Tibial artery (tissue), 4 donors: ENCODE results near the gene DMXL1.
"Not testable (repeated sequence)": the region's sequence is repeated elsewhere in the genome, so short reads cannot be mapped to it uniquely, and the experiment has no call there.

Experiments
- DNase-seq, 2 donors: peaks; one replicate each; pipeline ENCODE4 v3.0.0-alpha.2; 2019
- H3K27ac ChIP-seq, 2 donors: fragments of 200-600 bp; sonication (generic) in 1 of 2; 1 replicate in 1 of 2; 2 replicates in 1 of 2; pipeline ENCODE4 v1.5.1; 2018 to 2019; ENCODE audit warnings: mild to moderate bottlenecking in 1 of 2
- H3K27me3 ChIP-seq, 2 donors: fragments of 200-600 bp; sonication (generic) in 1 of 2; one replicate each; pipeline versions ENCODE4 v1.5.1 to v1.6.0; 2016 to 2019
- H3K36me3 ChIP-seq, 3 donors: fragments of 200-600 bp; sonication (generic) in 2 of 3; one replicate each; pipeline ENCODE4 v1.5.1; 2016 to 2019; ENCODE audit warnings: mild to moderate bottlenecking in 2 of 3
- H3K4me1 ChIP-seq, 4 donors: fragments of 200-600 bp; sonication (generic) in 2 of 4; 1 replicate in 3 of 4; 2 replicates in 1 of 4; pipeline ENCODE4 v1.5.1; 2016 to 2019
- H3K4me3 ChIP-seq, 2 donors: fragments of 200-600 bp; sonication (generic) in 1 of 2; 1 replicate in 1 of 2; 2 replicates in 1 of 2; pipeline ENCODE4 v1.5.1; 2018 to 2019; ENCODE audit warnings: mild to moderate bottlenecking in 2 of 2
- H3K9me3 ChIP-seq, 3 donors: fragments of 200-600 bp; sonication (generic) in 1 of 3; one replicate each; pipeline ENCODE4 v1.5.1; 2016 to 2019
- intact Hi-C: fragments of 100-400 bp; cut with DNase I; formaldehyde crosslinking; loops from one replicate; pipeline ENCODE4 v1.15.0; 2023; ENCODE audit warnings: low total_unique reads
- TF ChIP-seq, protein P1 (sequence below), 2 experiments: fragments of 200-600 bp in 1 of 2; fragments of 450-650 bp in 1 of 2; IDR thresholded peaks; one replicate each; pipeline ENCODE4 v1.5.1; 2017 to 2019; ENCODE audit warnings: antibody characterized with exemption in 2 of 2, mild to moderate bottlenecking in 1 of 2, moderate library complexity in 1 of 2

Gene DMXL1

DNA sequence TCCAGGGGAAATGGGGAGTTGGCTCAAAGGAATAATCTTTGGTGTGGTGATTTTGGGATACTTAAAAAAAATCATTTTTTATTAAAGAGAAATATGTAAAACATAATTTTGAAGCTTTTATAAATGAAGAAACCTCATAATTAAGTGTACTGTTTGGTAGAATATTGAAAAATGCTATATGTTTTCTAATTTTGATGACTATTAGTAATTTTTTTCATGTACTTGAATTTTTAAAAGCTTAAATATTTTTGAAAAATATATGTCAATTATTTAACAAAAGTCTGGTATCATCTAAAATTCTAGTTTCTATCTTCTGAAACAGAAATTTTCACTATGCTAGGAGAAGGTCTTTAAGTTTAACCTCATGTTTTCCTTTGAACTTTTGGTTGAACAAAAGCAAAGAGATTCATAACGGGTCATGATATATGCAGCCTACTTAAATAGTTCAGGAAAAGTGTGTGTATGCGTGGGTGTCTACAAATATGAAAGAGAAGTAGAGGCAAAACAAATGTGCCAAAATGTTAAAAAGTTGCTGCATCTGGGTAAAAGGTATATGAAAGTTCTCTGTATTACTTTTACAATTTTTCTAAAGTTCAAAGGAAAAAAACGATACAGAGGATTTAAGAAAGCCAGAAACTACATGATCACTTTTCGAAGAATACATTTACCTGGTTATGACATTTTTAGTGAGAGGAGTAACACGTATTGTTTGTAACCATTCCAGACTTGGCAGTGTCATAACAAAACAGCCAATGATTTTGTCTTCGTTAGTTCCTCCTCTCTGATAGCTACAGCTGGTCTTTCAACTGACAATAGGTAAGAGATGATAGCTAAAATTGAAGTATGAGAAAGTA, 167.6 kb downstream of the DMXL1 start:
- no peak for DNase-seq
- Histone ChIP-seq H3K4me3 (no peak overlapping the region), H3K27ac (no peak overlapping the region), H3K4me1 (no peaks in the 10 kb centered on the region), H3K27me3 (no peaks in the 10 kb centered on the region), H3K9me3 (no peaks in the 10 kb centered on the region), H3K36me3 (peaks cover 13 to 30% (median 14%) of the 10 kb centered on the region in 3 donors)
- intact Hi-C loops = no loop called here
- TF ChIP-seq, protein P1, sequence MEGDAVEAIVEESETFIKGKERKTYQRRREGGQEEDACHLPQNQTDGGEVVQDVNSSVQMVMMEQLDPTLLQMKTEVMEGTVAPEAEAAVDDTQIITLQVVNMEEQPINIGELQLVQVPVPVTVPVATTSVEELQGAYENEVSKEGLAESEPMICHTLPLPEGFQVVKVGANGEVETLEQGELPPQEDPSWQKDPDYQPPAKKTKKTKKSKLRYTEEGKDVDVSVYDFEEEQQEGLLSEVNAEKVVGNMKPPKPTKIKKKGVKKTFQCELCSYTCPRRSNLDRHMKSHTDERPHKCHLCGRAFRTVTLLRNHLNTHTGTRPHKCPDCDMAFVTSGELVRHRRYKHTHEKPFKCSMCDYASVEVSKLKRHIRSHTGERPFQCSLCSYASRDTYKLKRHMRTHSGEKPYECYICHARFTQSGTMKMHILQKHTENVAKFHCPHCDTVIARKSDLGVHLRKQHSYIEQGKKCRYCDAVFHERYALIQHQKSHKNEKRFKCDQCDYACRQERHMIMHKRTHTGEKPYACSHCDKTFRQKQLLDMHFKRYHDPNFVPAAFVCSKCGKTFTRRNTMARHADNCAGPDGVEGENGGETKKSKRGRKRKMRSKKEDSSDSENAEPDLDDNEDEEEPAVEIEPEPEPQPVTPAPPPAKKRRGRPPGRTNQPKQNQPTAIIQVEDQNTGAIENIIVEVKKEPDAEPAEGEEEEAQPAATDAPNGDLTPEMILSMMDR (IDR thresholded peaks at IDR 0.05) = no peak

DNA sequence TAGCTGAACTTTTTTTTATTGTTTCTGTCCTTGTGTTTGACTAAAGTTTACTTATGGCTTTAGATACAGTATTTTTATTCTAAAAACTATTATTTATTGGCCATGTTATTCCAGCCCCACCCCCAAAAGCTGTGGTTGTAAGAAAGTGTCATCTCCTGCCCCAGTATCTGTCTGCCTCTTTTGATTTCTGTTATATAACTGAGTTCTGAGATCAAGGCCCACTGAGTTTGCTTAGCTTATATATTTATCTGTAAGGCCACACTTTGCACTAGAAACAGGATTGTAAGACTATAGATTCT, 168.2 kb downstream of the DMXL1 start:
- Histone ChIP-seq H3K36me3 (peaks cover 10 to 24% (median 10%) of the 10 kb centered on the region in 3 donors), H3K4me1 (no peaks in the 10 kb centered on the region), H3K9me3 (no peaks in the 10 kb centered on the region), H3K27me3 (no peaks in the 10 kb centered on the region), H3K4me3 (no peak overlapping the region), H3K27ac (no peak overlapping the region)
- no peak for DNase-seq
- TF ChIP-seq, protein P1 (IDR thresholded peaks at IDR 0.05) = no peak
- intact Hi-C loops = no loop called here

DNA sequence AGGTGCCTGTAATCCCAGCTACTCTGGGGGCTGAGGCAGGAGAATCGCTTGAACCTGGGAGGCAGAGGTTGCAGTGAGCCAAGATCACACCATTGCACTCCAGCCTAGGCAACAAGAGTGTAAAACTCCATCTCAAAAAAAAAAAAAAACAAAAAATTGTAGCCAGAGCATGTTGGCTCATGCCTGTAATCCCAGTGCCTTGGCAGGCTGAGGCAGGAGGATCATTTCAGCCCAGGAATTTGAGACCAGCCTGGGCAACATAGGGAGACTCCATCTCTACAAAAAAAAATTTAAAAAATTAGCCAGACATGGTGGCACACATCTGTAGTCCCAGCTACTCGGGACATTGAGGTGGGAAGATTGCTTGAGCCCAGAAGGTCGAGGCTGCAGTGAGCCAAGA, 168.9 kb downstream of the DMXL1 start:
- H3K9me3 ChIP-seq, H3K27ac ChIP-seq, intact Hi-C loops, H3K4me1 ChIP-seq, DNase-seq, H3K27me3 ChIP-seq, H3K4me3 ChIP-seq: not testable (repeated sequence)
- peaks cover 2 to 16% (median 3%) of the 10 kb centered on the region in 3 donors for H3K36me3 ChIP-seq

DNA sequence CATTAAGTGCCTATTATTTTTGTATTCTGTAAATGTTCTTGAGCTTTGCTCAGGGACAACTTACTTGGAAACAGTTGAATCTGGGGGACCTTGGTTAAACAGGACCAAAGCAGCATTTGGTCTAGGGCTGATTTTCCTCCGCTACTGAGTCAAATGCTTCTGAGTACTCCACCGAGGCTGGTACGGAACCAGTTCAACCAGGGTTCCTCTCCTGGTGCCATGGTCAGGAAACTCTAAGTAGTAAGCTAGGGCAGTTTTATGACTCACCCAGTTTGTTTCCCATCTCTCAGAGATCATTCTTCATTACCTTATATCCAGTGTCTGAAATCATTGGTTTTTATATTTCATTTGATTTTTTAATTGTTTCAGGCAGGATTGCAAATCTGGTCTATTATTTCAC, 173.0 kb downstream of the DMXL1 start:
- H3K36me3 ChIP-seq = peaks cover 0 to 19% (median 16%) of the 10 kb centered on the region in 3 donors
- H3K4me1 ChIP-seq = no peaks in the 10 kb centered on the region
- no peaks in the 10 kb centered on the region for H3K27me3 ChIP-seq
- TF ChIP-seq, protein P1 (IDR thresholded peaks at IDR 0.05) = no peak
- no peak overlapping the region for H3K27ac ChIP-seq
- H3K9me3 ChIP-seq = no peaks in the 10 kb centered on the region
- no peak for DNase-seq
- no peak overlapping the region for H3K4me3 ChIP-seq
- intact Hi-C loops = no loop called here

DNA sequence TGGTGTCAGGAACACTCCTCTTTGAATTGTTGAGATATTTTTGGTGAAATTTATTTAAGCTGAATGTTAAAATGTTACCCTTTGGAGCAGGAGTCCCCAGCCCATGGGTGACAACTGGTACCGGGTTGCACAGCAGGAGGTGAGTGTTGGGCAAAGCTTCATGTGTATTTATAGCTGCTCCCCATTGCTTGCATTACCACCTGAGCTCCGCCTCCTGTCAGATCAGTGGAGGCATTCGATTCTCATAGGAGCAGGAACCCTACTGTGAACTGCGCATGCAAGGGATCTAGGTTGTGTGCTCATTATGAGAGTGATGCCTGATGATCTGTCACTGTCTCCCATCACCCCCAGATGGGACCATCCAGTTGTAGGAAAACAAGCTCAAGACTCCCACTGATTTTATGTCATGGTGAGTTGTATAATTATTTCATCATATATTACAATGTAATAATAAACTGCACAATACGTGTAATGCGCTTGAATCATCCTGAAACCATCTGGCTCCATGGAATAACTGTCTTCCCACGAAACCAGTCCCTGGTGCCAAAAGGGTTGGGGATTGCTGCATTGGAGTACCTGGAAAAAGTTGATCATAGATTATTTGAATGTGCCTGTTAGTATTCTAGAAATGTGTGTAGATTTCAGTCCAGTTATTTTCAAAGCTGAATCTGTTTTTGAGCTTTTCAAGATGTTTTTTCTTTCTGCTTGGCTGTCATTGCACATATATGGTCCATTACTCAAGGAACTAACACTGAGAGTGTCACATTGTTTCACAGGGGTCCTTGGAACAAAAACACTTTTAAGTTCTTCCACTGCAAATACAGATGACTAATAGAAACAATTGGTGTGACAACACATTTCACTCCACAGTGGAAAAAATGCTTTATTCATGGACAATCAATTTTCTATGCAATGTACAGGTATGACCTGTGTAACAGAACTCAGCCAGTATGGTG, 180.3 kb downstream of the DMXL1 start:
- intact Hi-C loops = no loop called here
- Histone ChIP-seq H3K36me3 (peaks cover 0 to 9% (median 7%) of the 10 kb centered on the region in 3 donors), H3K4me3 (no peak overlapping the region), H3K27ac (no peak overlapping the region), H3K27me3 (no peaks in the 10 kb centered on the region), H3K4me1 (no peaks in the 10 kb centered on the region), H3K9me3 (peaks cover 0 to 6% (median 6%) of the 10 kb centered on the region in 3 donors)
- DNase-seq = no peak
- TF ChIP-seq, protein P1 (IDR thresholded peaks at IDR 0.05) = no peak
